H1 (cell line): ENCODE results near the gene ZNF385B. TPM values are rescaled to one million over a fixed set of nuclear protein-coding genes. Genes with fewer than 3 reads are reported as not detected.

Experiments used
- CTCF ChIA-PET: fragments of 300-600 bp; sonication (Branson Sonifier 250); formaldehyde crosslinking; loops from one replicate; lab custom pipeline; 2021; ENCODE audit not compliant: partially characterized antibody; lab: Charles Lee
- POLR2A ChIA-PET: fragments of 300-600 bp; sonication (Branson Sonifier 250); formaldehyde crosslinking; loops from one replicate; lab custom pipeline; 2021; ENCODE audit warnings: inconsistent platforms; ENCODE audit not compliant: partially characterized antibody; lab: Charles Lee
- DNase-seq, 2 experiments: peaks; one replicate each; pipeline versions ENCODE4 v3.0.0 to v3.0.0-alpha.2; 2010 to 2022; ENCODE audit warnings: low spot score in 2 of 2, low read depth in 1 of 2, mixed read lengths in 1 of 2
- FAIRE-seq: peaks from 2 replicates; lab custom pipeline; 2011; peaks lifted over from hg19 to GRCh38; lab: Jason Lieb, UNC
- H2AFZ ChIP-seq: 2 replicates; pipeline ENCODE4 v1.8.1; 2012; ENCODE audit warnings: low read length, inconsistent platforms
- H2AK5ac ChIP-seq: 2 replicates; pipeline ENCODE4 v1.6.1; 2013; ENCODE audit warnings: low read depth, low read length
- H2BK120ac ChIP-seq: replicated peaks from 2 replicates; pipeline ENCODE3; 2013; ENCODE audit warnings: low read depth, low read length, inconsistent platforms
- H2BK12ac ChIP-seq: 2 replicates; pipeline ENCODE4 v1.6.1; 2013; ENCODE audit warnings: low read depth, low read length
- H2BK15ac ChIP-seq: 2 replicates; pipeline ENCODE4 v1.6.1; 2013; ENCODE audit warnings: low read length
- H2BK20ac ChIP-seq: 2 replicates; pipeline ENCODE4 v1.6.1; 2013; ENCODE audit warnings: low read length
- H2BK5ac ChIP-seq: 2 replicates; pipeline ENCODE4 v1.6.1; 2013; ENCODE audit warnings: low read depth, low read length
- H3K14ac ChIP-seq: 2 replicates; pipeline ENCODE4 v1.6.1; 2013; ENCODE audit warnings: inconsistent platforms; ENCODE audit not compliant: insufficient read length
- H3K18ac ChIP-seq: 2 replicates; pipeline ENCODE4 v1.6.1; 2013; ENCODE audit warnings: low read length; ENCODE audit errors: extremely low read depth
- H3K23ac ChIP-seq: 2 replicates; pipeline ENCODE4 v1.6.1; 2013; ENCODE audit warnings: inconsistent platforms; ENCODE audit not compliant: insufficient read length
- H3K23me2 ChIP-seq: 2 replicates; pipeline ENCODE4 v1.6.1; 2013; ENCODE audit warnings: low read depth, low read length
- H3K27ac ChIP-seq: 2 replicates; pipeline ENCODE4 v1.6.1; 2011; ENCODE audit warnings: low read depth, low read length, inconsistent platforms
- H3K27me3 ChIP-seq, 4 experiments: replicated peaks in 1 of 4; 1 replicate in 1 of 4; 2 replicates in 3 of 4; pipeline versions ENCODE4 v1.6.1 to v1.8.1; 2011 to 2013; ENCODE audit warnings: low read length in 3 of 4, mild to moderate bottlenecking in 3 of 4, inconsistent platforms in 2 of 4, mixed read lengths in 2 of 4, moderate library complexity in 1 of 4; ENCODE audit not compliant: control insufficient read depth in 3 of 4, insufficient read depth in 3 of 4; ENCODE audit errors: extremely low read depth in 1 of 4
- H3K36me3 ChIP-seq, 4 experiments: 2 replicates each; pipeline versions ENCODE4 v1.6.1 to v1.8.1; 2011 to 2013; ENCODE audit warnings: mild to moderate bottlenecking in 4 of 4, low read length in 3 of 4, moderate library complexity in 2 of 4, control low read depth in 1 of 4, inconsistent platforms in 1 of 4; ENCODE audit not compliant: insufficient read depth in 4 of 4, control insufficient read depth in 2 of 4
- H3K4ac ChIP-seq: replicated peaks from 2 replicates; pipeline ENCODE3; 2013; ENCODE audit warnings: low read length, low read depth, mixed read lengths, inconsistent platforms; ENCODE audit not compliant: insufficient read length
- H3K4me1 ChIP-seq, 4 experiments: replicated peaks in 1 of 4; 1 replicate in 1 of 4; 2 replicates in 3 of 4; pipeline versions ENCODE4 v1.6.1 to v1.8.1; 2011 to 2013; ENCODE audit warnings: low read length in 3 of 4, inconsistent platforms in 2 of 4, mixed read lengths in 1 of 4; ENCODE audit not compliant: insufficient read depth in 4 of 4, control insufficient read depth in 3 of 4
- H3K4me2 ChIP-seq, 2 experiments: 2 replicates each; pipeline versions ENCODE4 v1.6.1 to v1.8.1; 2011 to 2013; ENCODE audit warnings: low read depth in 2 of 2, low read length in 2 of 2, control low read depth in 1 of 2, inconsistent platforms in 1 of 2, mild to moderate bottlenecking in 1 of 2; ENCODE audit not compliant: insufficient read depth in 1 of 2
- H3K4me3 ChIP-seq, 4 experiments: fragments of 200-600, 300-600 bp in 1 of 4; sonication (generic), shearing (Covaris generic), sonication (Bioruptor Twin) in 1 of 4; 2 replicates each; pipeline versions ENCODE4 v1.5.1 to v1.8.1; 2011 to 2016; ENCODE audit warnings: low read length in 4 of 4, low read depth in 3 of 4, control low read depth in 2 of 4, inconsistent platforms in 2 of 4, mild to moderate bottlenecking in 2 of 4, mixed read lengths in 1 of 4, moderate library complexity in 1 of 4; ENCODE audit not compliant: insufficient read depth in 2 of 4; ENCODE audit errors: extremely low read depth in 1 of 4
- H3K56ac ChIP-seq: replicated peaks from 2 replicates; pipeline ENCODE3; 2013; ENCODE audit warnings: low read depth, mild to moderate bottlenecking, mixed read lengths, low read length, inconsistent platforms; ENCODE audit not compliant: insufficient read length
- H3K79me1 ChIP-seq: 2 replicates; pipeline ENCODE4 v1.6.1; 2013; ENCODE audit warnings: low read depth, low read length, control low read depth
- H3K79me2 ChIP-seq, 2 experiments: 2 replicates each; pipeline versions ENCODE4 v1.6.1 to v1.8.1; 2012 to 2013; ENCODE audit warnings: low read length in 2 of 2, mild to moderate bottlenecking in 2 of 2, inconsistent platforms in 1 of 2; ENCODE audit not compliant: insufficient read depth in 2 of 2, control insufficient read depth in 1 of 2
- H3K9ac ChIP-seq, 4 experiments: replicated peaks in 1 of 4; 1 replicate in 1 of 4; 2 replicates in 3 of 4; pipeline versions ENCODE4 v1.6.1 to v1.8.1; 2011 to 2013; ENCODE audit warnings: low read depth in 3 of 4, low read length in 3 of 4, control low read depth in 2 of 4, mild to moderate bottlenecking in 2 of 4, moderate library complexity in 2 of 4, inconsistent platforms in 1 of 4; ENCODE audit errors: extremely low read depth in 1 of 4
- H3K9me3 ChIP-seq, 2 experiments: 2 replicates each; pipeline versions ENCODE4 v1.6.1 to v1.8.1; 2012 to 2013; ENCODE audit warnings: mild to moderate bottlenecking in 2 of 2, moderate library complexity in 2 of 2, control low read depth in 1 of 2, inconsistent platforms in 1 of 2, low read depth in 1 of 2, low read length in 1 of 2, mixed read lengths in 1 of 2; ENCODE audit not compliant: insufficient read depth in 2 of 2
- H4K20me1 ChIP-seq, 2 experiments: replicated peaks in 1 of 2; 2 replicates each; pipeline versions ENCODE3 to v1.8.1; 2011 to 2013; ENCODE audit warnings: inconsistent platforms in 2 of 2, low read length in 2 of 2, mild to moderate bottlenecking in 1 of 2; ENCODE audit not compliant: insufficient read depth in 2 of 2, control insufficient read depth in 1 of 2
- H4K5ac ChIP-seq: 2 replicates; pipeline ENCODE4 v1.6.1; 2013; ENCODE audit warnings: low read length, low read depth, mixed read lengths, inconsistent platforms; ENCODE audit not compliant: insufficient read length
- H4K8ac ChIP-seq: 2 replicates; pipeline ENCODE4 v1.8.0; 2013; ENCODE audit warnings: mild to moderate bottlenecking, moderate library complexity, low read length, inconsistent platforms; ENCODE audit not compliant: insufficient read depth; ENCODE audit errors: extremely low read depth
- H4K91ac ChIP-seq: replicated peaks from 2 replicates; pipeline ENCODE3; 2013; ENCODE audit warnings: low read length, mixed read lengths, inconsistent platforms; ENCODE audit not compliant: insufficient read length
- HDAC6 ChIP-seq: IDR thresholded peaks from one replicate; pipeline ENCODE4 v1.7.1; 2012; ENCODE audit warnings: low read depth, mild to moderate bottlenecking, inconsistent platforms, low read length, moderate library complexity
- NRF1 ChIP-seq: IDR thresholded peaks from 2 replicates; pipeline ENCODE4 v1.6.1; 2011; ENCODE audit warnings: mild to moderate bottlenecking, low read depth, low read length, improper control_type of control experiment
- WGBS, 2 experiments: shearing (Covaris generic) in 1 of 2; methylation state at CpG; one replicate each; pipeline versions ENCODE4 v1.1.6 to v1.1.7; 2013 to 2015; ENCODE audit warnings: low lambda C conversion rate in 2 of 2, mixed read lengths in 2 of 2, inconsistent platforms in 1 of 2, low coverage in 1 of 2, missing lambda C conversion rate in 1 of 2; ENCODE audit not compliant: insufficient replicate concordance in 2 of 2, insufficient coverage in 1 of 2, insufficient read length in 1 of 2; ENCODE audit errors: extremely low coverage in 1 of 2, missing lambda C conversion rate in 1 of 2; 5-methylcytosine and 5-hydroxymethylcytosine counted together
- polyA plus RNA-seq, 7 experiments: library from polyadenylated mRNA; depleted of rRNA in 3 of 7; stranded (reverse) in 5 of 7; unstranded in 2 of 7; fragments of >200 nt in 5 of 7; fragments of 200-250 nt in 2 of 7; gene quantifications; 1 replicate in 5 of 7; 2 replicates in 1 of 7; 4 replicates in 1 of 7; pipeline versions ENCODE4 v1.2.1 to v1.2.3, GENCODE V29; 2011 to 2013; ENCODE audit warnings: missing spikeins in 2 of 7, mixed read lengths in 2 of 7
- total RNA-seq: library from RNA; stranded (reverse); fragmentation: NEBNext Ultra II Directional; extraction: Animal tissue kit (Norgen Biotek cat#: 25700); gene quantifications from 2 replicates; pipeline ENCODE4 v1.2.1, GENCODE V29; 2021

ZNF385B gene
- total and polyA plus RNA-seq, 2 of the 8 experiments (the other 6 are each of a cell fraction or from before 2014, with no cell fraction given) = 1.1 to 3.7 TPM

DNA sequence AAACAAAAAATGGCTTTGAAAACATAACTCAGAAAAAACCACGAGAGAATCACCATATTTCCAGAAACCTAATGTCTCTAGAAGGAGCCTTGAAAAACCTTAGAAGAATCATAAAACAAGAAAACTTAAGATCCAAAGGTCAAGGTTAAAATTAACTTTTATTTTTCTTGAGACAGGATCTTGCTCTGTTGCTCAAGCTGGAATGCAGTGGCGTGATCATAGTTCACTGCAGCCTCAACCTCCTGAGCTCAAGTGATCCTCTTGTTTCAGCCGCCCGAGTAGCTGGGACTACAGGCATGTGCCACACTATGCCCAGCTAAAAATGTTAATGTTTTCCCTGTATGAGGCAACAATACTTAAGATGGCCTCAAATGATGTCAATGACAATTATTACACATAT, 342.6 kb downstream of the ZNF385B start:
- POLR2A ChIA-PET = no interaction called here
- 88% methylated on average over 4 of the region's 4 CpGs; no CpG with 5 or more reads in 1 of the 2 experiments for WGBS, 2 experiments
- H3K79me2 ChIP-seq = no peaks in the 10 kb centered on the region

More for the DNA sequence above, 342.6 kb downstream of the ZNF385B start:
- H3K14ac ChIP-seq = no peak overlapping the region
- H4K5ac ChIP-seq = no peak overlapping the region
- no peak overlapping the region for H3K56ac ChIP-seq
- 0 out of 4 replicates have a peak, but pooled peaks cover 0 to 2% of the 10 kb centered on the region in 2 experiments for H3K9me3 ChIP-seq
- no peaks in the 10 kb centered on the region for H3K27me3 ChIP-seq
- CTCF ChIA-PET = no interaction called here
- no peak overlapping the region for H3K23ac ChIP-seq
- no peak overlapping the region for H2BK120ac ChIP-seq
- no peak overlapping the region for H2AK5ac ChIP-seq
- H4K20me1 ChIP-seq = no peaks in the 10 kb centered on the region
- H3K18ac ChIP-seq = no peak overlapping the region
- H3K4me1 ChIP-seq = no peaks in the 10 kb centered on the region
- H2BK20ac ChIP-seq = no peak overlapping the region
- H4K8ac ChIP-seq = no peak overlapping the region
- no peak overlapping the region for H2BK12ac ChIP-seq
- H3K9ac ChIP-seq = no peak overlapping the region
- H2AFZ ChIP-seq = no peak overlapping the region
- H3K79me1 ChIP-seq = no peaks in the 10 kb centered on the region
- H3K4me3 ChIP-seq = no peak overlapping the region
- no peak overlapping the region for H2BK15ac ChIP-seq
- DNase-seq (no peak), FAIRE-seq (no peak)
- no peak overlapping the region for H2BK5ac ChIP-seq
- TF ChIP-seq NRF1 = no peak
- no peak for TF ChIP-seq HDAC6
- H3K23me2 ChIP-seq = no peaks in the 10 kb centered on the region
- H4K91ac ChIP-seq = no peak overlapping the region
- no peak overlapping the region for H3K4me2 ChIP-seq
- no peak overlapping the region for H3K4ac ChIP-seq
- no peaks in the 10 kb centered on the region for H3K36me3 ChIP-seq
- H3K27ac ChIP-seq = no peak overlapping the region
